Measurements from ENCODE around the gene CRCP. TPM values are rescaled to one million over a fixed set of nuclear protein-coding genes. Genes with fewer than 3 reads are reported as not detected.
A peak's percentile ranks its signal among the peaks of the same experiment; 100 is the strongest.
"Not testable (repeated sequence)": the region's sequence is repeated elsewhere in the genome, so short reads cannot be mapped to it uniquely, and the experiment has no call there.

Gene CRCP
- total RNA-seq, 1 donor from 2014 or later: 23.6 TPM

- ATAC-seq; DNase-seq (ENCODE audit: missing footprints); intact Hi-C loops (cut with DNase I): not testable (repeated sequence)
Observed at GRCh38 chr7:66102168-66102567, 12.5 kb upstream of the CRCP start.

- intact Hi-C loops (cut with DNase I); DNase-seq (ENCODE audit: missing footprints); ATAC-seq: not testable (repeated sequence)
Observed at GRCh38 chr7:66103994-66104393, 10.7 kb upstream of the CRCP start.

GRCh38 chr7:66105263-66105748, 9.3 kb upstream of the CRCP start:
- intact Hi-C loops (cut with DNase I): no loop called here
- DNase-seq (ENCODE audit: missing footprints) (no peak), ATAC-seq (no peak)

GRCh38 chr7:66108410-66108809, 6.2 kb upstream of the CRCP start:
- DNase-seq (ENCODE audit: missing footprints); ATAC-seq; intact Hi-C loops (cut with DNase I): not testable (repeated sequence)

GRCh38 chr7:66110856-66111255, 3.8 kb upstream of the CRCP start:
- ATAC-seq (no peak), DNase-seq (ENCODE audit: missing footprints) (no peak)
- intact Hi-C loops (cut with DNase I): no loop called here

DNA sequence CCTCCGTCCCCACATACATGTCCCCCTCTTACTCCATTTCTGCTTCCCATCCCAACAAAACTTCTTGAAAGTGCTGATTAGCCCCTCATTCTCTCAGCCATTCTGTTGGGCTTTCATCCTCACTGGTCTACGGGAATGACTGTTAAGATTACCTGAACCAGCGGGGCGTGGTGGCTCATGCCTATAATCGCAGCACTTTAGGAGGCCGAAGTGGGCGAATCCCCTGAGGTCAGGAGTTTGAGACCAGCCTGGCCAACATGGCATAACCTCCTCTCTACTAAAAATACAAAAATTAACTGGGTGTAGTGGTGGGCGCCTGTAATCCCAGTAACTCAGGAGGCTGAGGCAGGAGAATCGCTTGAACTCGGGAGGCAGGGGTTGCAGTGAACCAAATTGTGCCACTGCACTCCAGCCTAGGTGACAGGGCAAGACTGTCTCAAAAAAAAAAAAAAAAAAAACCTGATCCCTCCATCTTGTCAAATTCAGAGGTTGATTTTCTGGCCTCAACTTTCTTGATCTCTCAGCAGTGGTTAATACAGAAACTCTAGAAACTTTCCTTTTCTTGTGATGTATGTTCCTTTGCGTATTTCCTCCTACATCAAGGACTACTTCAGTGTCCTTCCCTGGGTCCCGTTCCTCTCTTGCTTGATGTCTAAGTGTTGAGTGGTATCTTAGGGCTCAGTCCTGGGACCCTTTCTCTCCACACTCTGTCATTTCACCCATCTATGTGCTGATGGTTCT, 2.2 kb downstream of the CRCP start:
- DNase-seq (ENCODE audit: missing footprints); ATAC-seq: not testable (repeated sequence)
- intact Hi-C loops (cut with DNase I): loop anchor here (5.0 kb wide), 1 partner anchor 40 kb away; the partner anchor contains the start of gene ASL

DNA sequence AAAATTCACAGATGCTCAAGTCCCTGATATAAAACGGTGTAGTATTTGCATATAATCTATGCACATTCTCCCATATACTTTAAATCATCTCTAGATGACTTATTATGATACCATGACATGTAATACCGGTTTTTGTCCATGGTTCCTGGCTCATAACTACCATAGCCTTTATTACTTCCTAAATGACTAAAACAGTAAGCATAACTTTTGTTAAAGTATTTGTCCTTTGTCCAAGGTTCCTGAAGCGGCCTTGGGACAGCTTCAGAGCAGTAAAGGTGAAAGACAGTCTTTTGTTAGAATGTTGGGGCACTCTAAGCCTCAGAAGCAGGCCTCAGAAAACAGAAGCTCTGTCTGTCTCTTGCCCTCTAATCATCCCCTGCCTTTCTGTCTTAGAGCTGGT, 4.0 kb downstream of the CRCP start:
- ATAC-seq (no peak), DNase-seq (ENCODE audit: missing footprints) (no peak)
- intact Hi-C loops (cut with DNase I): loop anchor here (5.0 kb wide), 1 partner anchor 41 kb away; the partner anchor contains the start of gene ASL

GRCh38 chr7:66119245-66119850, 4.7 kb downstream of the CRCP start:
- ATAC-seq (no peak), DNase-seq (ENCODE audit: missing footprints) (no peak)
- intact Hi-C loops (cut with DNase I): loop anchor here (5.0 kb wide), 1 partner anchor 42 kb away; the partner anchor contains the start of gene ASL

DNA sequence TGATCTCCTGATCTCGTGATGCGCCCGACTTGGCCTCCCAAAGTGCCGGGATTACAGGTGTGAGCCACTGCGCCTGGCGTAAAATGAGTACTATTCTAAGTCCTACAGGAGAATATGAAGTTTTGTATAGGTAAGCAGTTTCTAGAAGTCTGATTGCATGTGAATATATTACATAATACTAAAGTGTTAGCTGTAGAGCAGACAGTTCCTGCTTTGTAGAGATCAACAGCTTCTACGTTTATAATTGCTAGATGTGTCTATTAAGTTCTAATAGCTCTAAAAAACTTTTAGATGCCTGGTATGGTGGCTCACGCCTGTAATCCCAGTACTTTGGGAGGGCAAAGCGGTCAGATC, 8.5 kb downstream of the CRCP start:
- ATAC-seq (no peak), DNase-seq (ENCODE audit: missing footprints) (no peak)
- intact Hi-C loops (cut with DNase I): no loop called here

DNA sequence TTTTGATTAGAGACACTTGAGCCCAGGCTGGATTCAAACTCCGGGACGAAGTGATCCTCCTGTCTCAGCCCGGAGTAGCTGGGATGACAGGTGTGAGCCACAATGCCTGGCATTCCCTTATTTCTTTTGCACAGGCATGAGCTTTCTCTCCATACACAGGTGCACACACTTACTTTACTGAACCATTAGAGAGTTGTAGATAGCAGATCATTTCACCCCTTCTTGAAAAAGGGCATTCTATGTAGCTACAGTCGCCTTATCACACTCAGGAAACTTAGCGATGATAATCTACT, 9.9 kb downstream of the CRCP start:
- DNase-seq (ENCODE audit: missing footprints); intact Hi-C loops (cut with DNase I); ATAC-seq: not testable (repeated sequence)

DNA sequence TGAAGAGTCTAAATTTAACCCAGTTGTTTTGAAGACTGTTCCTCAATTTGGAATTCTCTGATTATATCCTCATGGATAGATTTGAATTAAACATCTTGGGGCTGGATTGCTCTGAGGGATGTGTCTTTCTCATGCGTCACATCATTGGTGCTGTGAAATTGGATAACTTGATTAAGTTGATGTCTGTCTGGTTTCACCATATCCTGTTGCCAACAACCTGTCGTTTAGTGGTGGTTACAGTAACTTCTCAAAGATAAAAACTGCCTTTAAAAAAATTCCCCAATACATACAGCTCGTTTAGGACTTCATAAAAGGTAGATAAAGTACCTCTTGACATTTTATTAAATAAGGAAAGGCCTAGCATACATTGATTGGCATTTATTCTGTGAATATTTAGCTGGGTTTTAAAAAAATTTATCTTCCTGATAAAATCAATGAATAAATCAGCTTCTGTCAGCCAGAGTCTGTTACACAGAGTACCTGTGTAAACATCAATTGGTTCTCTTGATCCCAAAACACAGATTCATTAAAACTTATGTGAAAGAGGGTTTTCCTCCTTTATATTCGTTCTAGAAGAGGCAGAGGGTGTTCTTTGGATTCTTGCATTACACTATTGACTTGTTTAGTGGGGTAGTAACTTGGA, 10.5 kb downstream of the CRCP start:
- intact Hi-C loops (cut with DNase I): no loop called here
- peak; percentile 38 for ATAC-seq
- no peak for DNase-seq (ENCODE audit: missing footprints)

DNA sequence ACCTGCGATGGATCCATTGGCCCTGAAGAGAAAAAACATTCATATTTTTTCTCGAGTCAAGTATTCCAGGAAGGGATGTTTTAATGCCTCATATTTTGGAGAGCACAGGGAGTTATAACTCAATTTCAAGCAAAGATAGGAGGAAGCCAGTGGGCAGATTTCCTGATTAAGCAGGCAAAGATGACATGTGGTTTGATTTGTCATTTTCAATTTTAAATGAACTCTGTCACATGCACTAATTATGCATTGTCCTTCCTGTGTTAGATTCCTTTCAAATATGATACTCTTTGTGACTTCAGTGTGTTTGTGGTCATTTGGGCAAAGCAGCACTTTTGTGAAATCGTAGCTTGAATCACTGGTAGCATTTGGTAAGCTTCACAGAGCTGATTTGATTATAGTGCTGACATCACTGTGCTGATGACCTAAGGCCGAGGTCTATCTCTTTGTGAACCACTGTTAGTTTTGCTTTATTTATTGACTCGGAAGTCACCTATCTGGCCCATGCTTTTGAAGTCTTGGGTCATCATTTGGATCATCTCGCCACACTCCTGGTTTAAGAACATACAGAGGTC, 11.2 kb downstream of the CRCP start:
- DNase-seq (ENCODE audit: missing footprints); ATAC-seq; intact Hi-C loops (cut with DNase I): not testable (repeated sequence)

- ATAC-seq: peak; percentile 59
- DNase-seq (ENCODE audit: missing footprints); intact Hi-C loops (cut with DNase I): not testable (repeated sequence)
Observed at GRCh38 chr7:66127172-66127571, 12.5 kb downstream of the CRCP start.

- ATAC-seq (no peak), DNase-seq (ENCODE audit: missing footprints) (no peak)
- intact Hi-C loops (cut with DNase I): no loop called here
Observed at GRCh38 chr7:66138994-66139752, 24.5 kb downstream of the CRCP start.

DNA sequence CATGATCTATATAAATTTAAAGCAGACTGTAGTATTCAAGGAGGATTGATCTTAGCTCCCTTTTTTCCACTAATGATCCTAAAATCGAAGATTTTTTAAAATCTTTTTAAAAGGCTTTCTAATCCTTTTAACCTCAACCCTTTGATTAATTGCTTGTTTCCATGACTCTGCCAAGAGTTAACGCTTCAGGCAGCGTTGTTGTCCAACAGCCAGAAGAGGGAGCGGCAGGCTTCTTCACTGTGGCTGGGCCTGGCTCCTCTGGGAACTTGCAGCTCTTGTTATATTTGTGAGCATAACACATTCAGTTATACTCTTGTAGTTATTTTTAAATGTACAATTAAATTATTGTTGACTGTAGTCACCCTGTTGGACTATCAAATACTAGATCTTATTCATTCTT, 26.3 kb downstream of the CRCP start:
- DNase-seq (ENCODE audit: missing footprints) (no peak), ATAC-seq (no peak)
- intact Hi-C loops (cut with DNase I): loop anchor here (10.0 kb wide), 1 partner anchor 194 kb away; no protein-coding TSS in a partner anchor

DNA sequence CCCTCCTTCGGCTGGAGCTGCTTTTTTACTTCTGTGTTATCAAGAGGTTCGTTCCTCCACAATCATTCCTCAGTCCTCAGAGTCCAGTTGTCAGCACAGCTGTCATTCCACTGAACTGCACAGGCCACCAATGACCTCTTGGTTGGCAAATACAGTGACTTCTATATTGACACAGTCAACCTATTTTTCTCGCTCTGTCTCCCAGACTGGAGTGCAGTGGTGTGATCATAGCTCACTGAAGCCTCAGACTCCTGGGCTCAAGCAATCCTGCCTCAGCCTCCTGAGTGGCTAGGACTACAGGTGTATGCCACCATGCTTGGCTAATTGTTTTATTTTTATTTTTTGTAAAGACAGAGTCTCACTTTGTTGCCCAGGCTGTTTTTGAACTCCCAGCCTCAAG, 27.7 kb downstream of the CRCP start:
- intact Hi-C loops (cut with DNase I): loop anchor here (10.0 kb wide), 1 partner anchor 192 kb away; no protein-coding TSS in a partner anchor
- ATAC-seq (no peak), DNase-seq (ENCODE audit: missing footprints) (no peak)

GRCh38 chr7:66142996-66143395, 28.3 kb downstream of the CRCP start:
- DNase-seq (ENCODE audit: missing footprints) (no peak), ATAC-seq (no peak)
- intact Hi-C loops (cut with DNase I): loop anchor here (10.0 kb wide), 1 partner anchor 192 kb away; no protein-coding TSS in a partner anchor

DNA sequence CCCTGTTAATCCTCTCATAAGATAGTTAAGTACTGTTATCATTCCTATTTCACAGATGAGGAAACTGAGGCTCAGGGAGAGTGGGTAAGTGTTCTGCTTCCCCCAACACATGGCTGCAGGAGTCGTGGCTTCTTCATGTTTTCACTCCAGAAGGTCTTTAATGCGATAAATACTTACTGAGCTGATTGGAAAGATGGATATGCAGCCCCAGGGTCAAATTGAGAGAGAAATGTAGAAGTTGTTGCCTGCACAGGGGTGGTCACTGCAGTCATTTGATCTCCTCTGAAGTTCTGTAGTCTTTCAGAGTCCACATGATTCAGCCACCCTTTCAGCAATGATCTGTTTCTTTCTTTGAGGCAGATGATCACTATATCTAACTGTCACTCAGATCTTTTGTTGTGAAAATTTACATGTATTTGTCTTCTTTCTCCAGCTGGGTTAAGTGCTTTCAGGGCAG, 29.3 kb downstream of the CRCP start:
- ATAC-seq (no peak), DNase-seq (ENCODE audit: missing footprints) (no peak)
- intact Hi-C loops (cut with DNase I): loop anchor here (10.0 kb wide), 1 partner anchor 191 kb away; no protein-coding TSS in a partner anchor

Data from Right ventricle myocardium inferior (tissue), 1 donor.